Endothelial cell (in vitro differentiated cells): ENCODE measurements around the gene CACNB2. TPM values are rescaled to one million over a fixed set of nuclear protein-coding genes. Genes with fewer than 3 reads are reported as not detected.

Experiments used
- DNase-seq: peaks from one replicate; pipeline ENCODE4 v3.0.0; 2021; ENCODE audit warnings: low spot score
- H3K27ac Mint-ChIP-seq: one replicate; pipeline ENCODE4 v1.8.0; 2021; ENCODE audit warnings: mixed read lengths, inconsistent platforms; ENCODE audit not compliant: unreplicated experiment
- H3K27me3 Mint-ChIP-seq: one replicate; pipeline ENCODE4 v1.8.0; 2021; ENCODE audit warnings: mild to moderate bottlenecking, moderate library complexity, mixed read lengths, inconsistent platforms; ENCODE audit not compliant: unreplicated experiment
- H3K36me3 Mint-ChIP-seq: one replicate; pipeline ENCODE4 v1.8.0; 2021; ENCODE audit warnings: mild to moderate bottlenecking, low read depth, mixed read lengths, inconsistent platforms; ENCODE audit not compliant: unreplicated experiment
- H3K4me1 Mint-ChIP-seq: one replicate; pipeline ENCODE4 v1.8.0; 2021; ENCODE audit warnings: mild to moderate bottlenecking, mixed read lengths, inconsistent platforms; ENCODE audit not compliant: unreplicated experiment
- H3K4me3 Mint-ChIP-seq: one replicate; pipeline ENCODE4 v1.8.0; 2021; ENCODE audit warnings: mild to moderate bottlenecking, mixed read lengths, inconsistent platforms; ENCODE audit not compliant: unreplicated experiment
- H3K9me3 Mint-ChIP-seq: one replicate; pipeline ENCODE4 v1.8.0; 2021; ENCODE audit warnings: mixed read lengths, inconsistent platforms; ENCODE audit not compliant: unreplicated experiment
- CTCF ChIP-seq: fragments of 200-600 bp; sonication (generic); IDR thresholded peaks from one replicate; pipeline ENCODE4 v1.5.0; 2021; ENCODE audit warnings: antibody characterized with exemption; ENCODE audit not compliant: unreplicated experiment
- total RNA-seq: library from RNA; stranded (reverse); fragmentation: NEBNext Ultra II Directional; extraction: Animal tissue kit (Norgen Biotek cat#: 25700); gene quantifications from one replicate; pipeline ENCODE4 v1.2.1, GENCODE V29; 2021; ENCODE audit not compliant: unreplicated experiment

CACNB2 gene
- total RNA-seq, 1 donor from 2014 or later: 1.5 TPM

DNA sequence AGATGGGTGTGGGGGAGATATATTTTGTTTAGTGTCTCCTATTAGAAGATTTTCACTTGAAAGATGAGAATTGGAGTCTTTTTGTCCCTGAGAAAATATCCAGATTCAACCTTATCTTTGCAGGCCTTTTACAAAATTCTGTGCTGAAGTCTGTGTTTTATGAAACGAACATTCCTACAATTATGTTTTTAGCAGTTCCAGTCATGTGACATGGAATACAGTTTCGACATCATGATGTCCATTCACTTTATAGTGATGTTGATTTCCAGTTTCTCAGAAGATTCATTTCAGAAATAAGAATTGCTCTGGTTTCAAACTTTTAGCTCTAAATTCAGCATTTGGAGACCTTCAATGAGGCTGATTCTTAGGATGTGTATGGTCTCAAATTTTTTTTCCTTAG lies 54.4 kb downstream of the CACNB2 start:
- H3K4me1 Mint-ChIP-seq: peaks cover 14% of the 10 kb centered on the region
- no peaks in the 10 kb centered on the region for H3K9me3 Mint-ChIP-seq
- H3K4me3 Mint-ChIP-seq: no peak overlapping the region
- H3K27me3 Mint-ChIP-seq: no peaks in the 10 kb centered on the region
- no peak for TF ChIP-seq CTCF
- H3K27ac Mint-ChIP-seq: no peak overlapping the region
- no peaks in the 10 kb centered on the region for H3K36me3 Mint-ChIP-seq
- DNase-seq: no peak

GRCh38 chr10:18195060-18195799 lies 55.0 kb downstream of the CACNB2 start:
- no peak for DNase-seq
- Mint-ChIP-seq H3K27me3 (no peaks in the 10 kb centered on the region), H3K9me3 (no peaks in the 10 kb centered on the region), H3K4me3 (no peak overlapping the region), H3K36me3 (no peaks in the 10 kb centered on the region), H3K4me1 (peaks cover 14% of the 10 kb centered on the region), H3K27ac (no peak overlapping the region)
- no peak for TF ChIP-seq CTCF

- Mint-ChIP-seq H3K4me3 (no peak overlapping the region), H3K27me3 (no peaks in the 10 kb centered on the region), H3K27ac (peak overlapping the region; percentile 15), H3K4me1 (peaks cover 14% of the 10 kb centered on the region), H3K36me3 (no peaks in the 10 kb centered on the region), H3K9me3 (no peaks in the 10 kb centered on the region)
- TF ChIP-seq CTCF: no peak
- DNase-seq: no peak
Observed at GRCh38 chr10:18196806-18197550, 56.8 kb downstream of the CACNB2 start.

DNA sequence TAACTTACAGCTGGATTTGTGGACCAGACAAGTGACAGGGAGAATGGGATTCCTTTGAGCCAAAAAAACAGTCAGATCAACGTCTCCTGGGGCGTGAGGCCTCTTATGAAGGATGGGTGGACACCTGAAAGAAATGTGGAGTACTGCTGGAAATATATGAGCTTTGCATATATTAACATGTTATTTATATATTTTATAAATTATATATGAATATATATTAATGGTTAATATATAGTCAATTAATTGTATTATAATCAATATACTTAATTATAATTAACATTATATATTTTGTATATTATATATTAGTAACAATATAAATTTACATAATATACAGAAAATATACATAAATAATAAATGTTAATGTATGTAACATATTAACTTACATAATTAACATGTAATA lies 57.5 kb downstream of the CACNB2 start:
- Mint-ChIP-seq H3K27ac (no peak overlapping the region), H3K4me3 (no peak overlapping the region), H3K36me3 (no peaks in the 10 kb centered on the region), H3K4me1 (peaks cover 14% of the 10 kb centered on the region), H3K27me3 (no peaks in the 10 kb centered on the region), H3K9me3 (no peaks in the 10 kb centered on the region)
- no peak for DNase-seq
- no peak for TF ChIP-seq CTCF

- H3K36me3 Mint-ChIP-seq: no peaks in the 10 kb centered on the region
- no peak for TF ChIP-seq CTCF
- no peaks in the 10 kb centered on the region for H3K9me3 Mint-ChIP-seq
- no peak overlapping the region for H3K4me3 Mint-ChIP-seq
- no peaks in the 10 kb centered on the region for H3K27me3 Mint-ChIP-seq
- H3K4me1 Mint-ChIP-seq: peaks cover 7% of the 10 kb centered on the region
- no peak for DNase-seq
- no peak overlapping the region for H3K27ac Mint-ChIP-seq
Observed at GRCh38 chr10:18201877-18202276, 61.7 kb downstream of the CACNB2 start.
